Left lung (tissue), 10 donors: ENCODE measurements around the gene NFIX. TPM values are rescaled to one million over a fixed set of nuclear protein-coding genes. Genes with fewer than 3 reads are reported as not detected.

ENCODE experiments used
- ATAC-seq: fragments of 200-7000 bp; cut with Tn5 transposase; one replicate; pipeline ENCODE4 v1.9.1; 2020; ENCODE audit warnings: moderate library complexity
- DNase-seq, 4 donors: peaks; one replicate each; pipeline ENCODE4 v3.0.0-alpha.2; 2013 to 2020
- H3K27ac ChIP-seq, 2 donors: fragments of 200-600 bp; sonication (generic) in 1 of 2; one replicate each; pipeline versions ENCODE4 v1.5.0 to v1.8.0; 2020 to 2021
- H3K27me3 ChIP-seq, 2 donors: fragments of 200-600 bp; sonication (generic) in 1 of 2; one replicate each; pipeline versions ENCODE4 v1.5.0 to v1.8.0; 2020 to 2021
- H3K36me3 ChIP-seq, 2 donors: fragments of 200-600 bp; sonication (generic) in 1 of 2; one replicate each; pipeline versions ENCODE4 v1.5.0 to v1.8.0; 2020 to 2021
- H3K4me1 ChIP-seq, 2 donors: fragments of 200-600 bp; one replicate each; pipeline ENCODE4 v1.8.0; 2021
- H3K4me3 ChIP-seq, 2 donors: fragments of 200-600 bp; sonication (generic) in 1 of 2; one replicate each; pipeline versions ENCODE4 v1.5.0 to v1.8.0; 2020 to 2021; ENCODE audit warnings: mild to moderate bottlenecking in 1 of 2
- H3K9me3 ChIP-seq, 2 donors: fragments of 200-600 bp; sonication (generic) in 1 of 2; one replicate each; pipeline versions ENCODE4 v1.5.0 to v1.8.0; 2020 to 2021
- intact Hi-C, 2 donors: fragments of 100-400 bp; cut with DNase I; formaldehyde crosslinking; loops; one replicate each; pipeline versions ENCODE4 v1.11.2 to v1.14.2; 2022
- polyA plus RNA-seq, 6 donors: library from polyadenylated mRNA; unstranded; fragments of 120-200 nt; gene quantifications; one replicate each; pipeline ENCODE4 v1.2.1, GENCODE V29; 2013; ENCODE audit not compliant: insufficient read length in 6 of 6
- total RNA-seq, 2 donors: library from RNA; stranded (reverse); fragmentation: NEBNext Ultra II Directional; extraction: Animal tissue kit (Norgen Biotek cat#: 25700); gene quantifications; one replicate each; pipeline ENCODE4 v1.2.1, GENCODE V29; 2021
- TF ChIP-seq, protein P1 (sequence below), 2 donors: fragments of 200-600 bp; sonication (generic) in 1 of 2; IDR thresholded peaks; one replicate each; pipeline versions ENCODE4 v1.5.0 to v1.8.0; 2021; ENCODE audit warnings: antibody characterized with exemption in 2 of 2
- donor health status: DM: no; HTN: yes; CAD: no.
- donor health status: DM: no; HTN: no; CAD: no.

Gene NFIX
- total and polyA plus RNA-seq, 8 donors = 92.6 to 237 (median 123) TPM

DNA sequence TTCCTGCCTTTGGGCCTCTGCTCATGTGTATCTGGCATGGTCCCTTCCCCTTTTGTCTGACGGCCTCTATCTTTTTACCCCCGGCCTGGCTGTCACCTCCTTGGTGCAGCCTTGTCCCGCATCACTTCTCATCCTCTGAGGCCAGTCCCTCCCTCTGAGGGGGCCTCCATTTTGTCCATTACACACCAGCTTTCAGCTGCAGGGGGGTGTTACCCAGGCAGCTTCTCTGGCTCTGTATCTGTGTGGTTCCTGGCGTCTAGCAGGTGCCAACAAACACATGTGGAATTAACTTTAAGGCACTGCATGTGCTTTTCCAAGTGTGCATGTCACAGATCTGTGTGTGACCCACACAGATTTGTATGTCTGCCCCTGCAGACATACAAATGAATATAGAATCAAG, 55.0 kb downstream of the NFIX start:
- TF ChIP-seq, protein P1, sequence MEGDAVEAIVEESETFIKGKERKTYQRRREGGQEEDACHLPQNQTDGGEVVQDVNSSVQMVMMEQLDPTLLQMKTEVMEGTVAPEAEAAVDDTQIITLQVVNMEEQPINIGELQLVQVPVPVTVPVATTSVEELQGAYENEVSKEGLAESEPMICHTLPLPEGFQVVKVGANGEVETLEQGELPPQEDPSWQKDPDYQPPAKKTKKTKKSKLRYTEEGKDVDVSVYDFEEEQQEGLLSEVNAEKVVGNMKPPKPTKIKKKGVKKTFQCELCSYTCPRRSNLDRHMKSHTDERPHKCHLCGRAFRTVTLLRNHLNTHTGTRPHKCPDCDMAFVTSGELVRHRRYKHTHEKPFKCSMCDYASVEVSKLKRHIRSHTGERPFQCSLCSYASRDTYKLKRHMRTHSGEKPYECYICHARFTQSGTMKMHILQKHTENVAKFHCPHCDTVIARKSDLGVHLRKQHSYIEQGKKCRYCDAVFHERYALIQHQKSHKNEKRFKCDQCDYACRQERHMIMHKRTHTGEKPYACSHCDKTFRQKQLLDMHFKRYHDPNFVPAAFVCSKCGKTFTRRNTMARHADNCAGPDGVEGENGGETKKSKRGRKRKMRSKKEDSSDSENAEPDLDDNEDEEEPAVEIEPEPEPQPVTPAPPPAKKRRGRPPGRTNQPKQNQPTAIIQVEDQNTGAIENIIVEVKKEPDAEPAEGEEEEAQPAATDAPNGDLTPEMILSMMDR (IDR thresholded peaks at IDR 0.05) = no peak
- intact Hi-C loops = loop anchor here in 1 of 2 donors (10.0 kb wide), 1 partner anchor 55 kb away; the partner anchor contains the start of gene NFIX
- H3K9me3 ChIP-seq = no peaks in the 10 kb centered on the region
- H3K27me3 ChIP-seq = no peaks in the 10 kb centered on the region
- ATAC-seq (no peak), DNase-seq (no peak)
- H3K36me3 ChIP-seq = no peaks in the 10 kb centered on the region
- H3K4me3 ChIP-seq = no peak overlapping the region
- peaks cover 45 to 47% of the 10 kb centered on the region in 2 donors for H3K4me1 ChIP-seq
- H3K27ac ChIP-seq = no peak overlapping the region

DNA sequence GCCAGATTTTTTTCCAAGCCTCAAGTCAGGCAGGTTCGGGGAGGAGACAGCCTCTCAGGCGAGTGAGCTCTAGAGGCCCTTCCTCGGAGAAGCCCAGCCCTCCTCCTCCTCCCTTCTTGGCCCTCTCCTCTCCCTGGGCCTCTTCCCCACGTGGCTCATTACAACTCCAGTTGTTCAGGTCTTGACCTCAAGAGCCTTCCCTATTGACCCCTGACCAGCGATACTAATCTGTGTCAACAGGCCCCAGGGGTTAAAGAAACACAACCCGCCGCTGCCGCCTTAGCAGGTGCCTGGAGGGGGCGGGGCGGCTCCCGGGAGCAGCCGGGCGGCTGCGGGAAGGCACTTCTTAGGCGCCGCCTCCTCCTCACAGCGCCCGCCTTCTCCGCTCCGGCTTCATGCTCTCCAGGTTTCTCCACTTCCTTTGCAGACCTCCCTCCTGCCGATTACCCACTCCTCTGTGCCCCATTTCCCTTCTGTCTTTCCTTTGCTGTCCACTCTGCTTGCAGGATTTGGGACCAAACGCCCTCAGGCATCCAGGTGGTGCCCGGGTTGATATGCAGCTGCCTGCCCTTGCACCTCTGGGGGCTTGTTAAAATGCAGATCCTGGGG, 56.4 kb downstream of the NFIX start:
- TF ChIP-seq, protein P1 (IDR thresholded peaks at IDR 0.05) = no peak
- Histone ChIP-seq H3K4me1 (peaks cover 59 to 61% of the 10 kb centered on the region in 2 donors), H3K4me3 (no peak overlapping the region), H3K36me3 (no peaks in the 10 kb centered on the region), H3K9me3 (no peaks in the 10 kb centered on the region), H3K27ac (peak overlapping the region; percentile 86 to 96), H3K27me3 (no peaks in the 10 kb centered on the region)
- intact Hi-C loops = loop anchor here in 1 of 2 donors (10.0 kb wide), 1 partner anchor 57 kb away; the partner anchor contains the start of gene NFIX
- ATAC-seq (peak; percentile 69), DNase-seq (peak in 3 of 4 donors; percentile 77 to 92 (median 83))

DNA sequence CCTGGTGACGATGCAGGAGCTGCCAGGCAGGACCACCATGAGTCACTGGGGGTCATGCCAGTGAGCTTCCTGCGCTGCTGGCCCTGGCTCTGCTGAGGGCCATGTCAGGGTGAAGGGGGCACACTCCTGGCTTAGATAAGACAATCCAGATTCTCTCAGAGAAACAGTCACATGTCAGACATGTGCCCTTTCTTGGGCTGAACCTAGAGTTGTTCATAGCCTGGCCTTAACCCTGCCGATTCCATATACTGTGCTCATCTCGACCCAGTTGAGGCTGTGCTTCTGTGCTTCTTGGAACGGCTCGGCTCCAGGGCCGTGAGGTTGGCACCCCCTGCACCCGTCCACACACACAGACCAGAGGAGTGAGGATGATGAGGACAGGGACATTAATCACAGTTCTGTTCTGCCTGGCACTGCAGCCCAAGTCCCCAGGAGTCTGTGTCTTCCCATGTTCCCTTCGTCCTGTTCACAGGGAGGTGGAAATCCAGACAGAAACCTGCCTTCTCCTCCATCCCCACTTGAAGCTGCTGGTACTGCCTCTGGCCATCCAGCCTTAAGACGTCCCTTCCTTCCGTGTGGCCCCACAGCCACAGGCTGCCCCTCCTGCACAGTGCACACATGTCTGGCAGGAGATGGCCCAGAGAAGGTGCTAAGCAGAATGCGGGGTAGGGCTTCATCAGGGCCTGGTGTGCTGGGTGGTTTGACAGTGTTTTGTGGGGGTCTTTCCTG, 57.3 kb downstream of the NFIX start:
- intact Hi-C loops = loop anchor here in 1 of 2 donors (10.0 kb wide), 1 partner anchor 58 kb away; the partner anchor contains the start of gene NFIX
- TF ChIP-seq, protein P1 (IDR thresholded peaks at IDR 0.05) = no peak
- no peaks in the 10 kb centered on the region for H3K9me3 ChIP-seq
- no peak for ATAC-seq
- peaks cover 68 to 70% of the 10 kb centered on the region in 2 donors for H3K4me1 ChIP-seq
- peak overlapping the region; percentile 86 to 96 for H3K27ac ChIP-seq
- H3K4me3 ChIP-seq = no peak overlapping the region
- H3K36me3 ChIP-seq = no peaks in the 10 kb centered on the region
- H3K27me3 ChIP-seq = no peaks in the 10 kb centered on the region
- DNase-seq = no peak

DNA sequence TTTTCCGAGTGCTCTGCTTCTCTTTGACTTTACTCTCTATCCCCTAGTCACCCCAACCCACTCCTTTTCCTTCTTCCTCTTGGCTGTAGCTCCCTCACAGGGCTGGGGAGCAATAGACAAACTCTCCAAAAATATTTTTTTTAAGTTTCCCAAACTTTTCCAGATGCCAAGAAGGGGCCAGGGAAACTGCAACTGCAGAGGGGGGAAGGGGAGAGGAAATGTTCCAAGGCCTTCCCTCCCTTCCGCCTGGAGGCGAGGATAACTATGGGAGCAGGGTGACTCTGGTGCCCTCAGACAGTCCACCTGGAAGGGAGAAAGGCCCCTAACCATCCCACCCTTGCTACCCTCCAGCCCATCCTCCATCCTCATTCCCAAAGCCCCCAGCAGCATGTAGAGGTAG, 58.0 kb downstream of the NFIX start:
- ATAC-seq (no peak), DNase-seq (no peak)
- H3K27ac ChIP-seq = peak overlapping the region; percentile 86 to 96
- H3K9me3 ChIP-seq = no peaks in the 10 kb centered on the region
- H3K4me1 ChIP-seq = peaks cover 75 to 76% of the 10 kb centered on the region in 2 donors
- intact Hi-C loops = loop anchor here in 1 of 2 donors (10.0 kb wide), 1 partner anchor 58 kb away; the partner anchor contains the start of gene NFIX
- no peaks in the 10 kb centered on the region for H3K27me3 ChIP-seq
- H3K4me3 ChIP-seq = no peak overlapping the region
- TF ChIP-seq, protein P1 (IDR thresholded peaks at IDR 0.05) = no peak
- no peaks in the 10 kb centered on the region for H3K36me3 ChIP-seq
